ENCODE results near the gene SCMH1. TPM values are rescaled to one million over a fixed set of nuclear protein-coding genes. Genes with fewer than 3 reads are reported as not detected.

SCMH1 gene
- total RNA-seq, 1 experiment from 2014 or later = 42.7 TPM

- POLR2A ChIA-PET = no interaction called here
- no peak overlapping the region for H3K4me3 ChIP-seq (ENCODE audit: low read depth in 2 of 2, low read length in 2 of 2)
- no peak overlapping the region for H3K27ac ChIP-seq (ENCODE audit: low read length)
- H3K4me1 ChIP-seq (ENCODE audit: control insufficient read depth, insufficient read depth, low read length) = peaks cover 22% of the 10 kb centered on the region
- CTCF ChIA-PET = no interaction called here
- TF ChIP-seq, protein P1, sequence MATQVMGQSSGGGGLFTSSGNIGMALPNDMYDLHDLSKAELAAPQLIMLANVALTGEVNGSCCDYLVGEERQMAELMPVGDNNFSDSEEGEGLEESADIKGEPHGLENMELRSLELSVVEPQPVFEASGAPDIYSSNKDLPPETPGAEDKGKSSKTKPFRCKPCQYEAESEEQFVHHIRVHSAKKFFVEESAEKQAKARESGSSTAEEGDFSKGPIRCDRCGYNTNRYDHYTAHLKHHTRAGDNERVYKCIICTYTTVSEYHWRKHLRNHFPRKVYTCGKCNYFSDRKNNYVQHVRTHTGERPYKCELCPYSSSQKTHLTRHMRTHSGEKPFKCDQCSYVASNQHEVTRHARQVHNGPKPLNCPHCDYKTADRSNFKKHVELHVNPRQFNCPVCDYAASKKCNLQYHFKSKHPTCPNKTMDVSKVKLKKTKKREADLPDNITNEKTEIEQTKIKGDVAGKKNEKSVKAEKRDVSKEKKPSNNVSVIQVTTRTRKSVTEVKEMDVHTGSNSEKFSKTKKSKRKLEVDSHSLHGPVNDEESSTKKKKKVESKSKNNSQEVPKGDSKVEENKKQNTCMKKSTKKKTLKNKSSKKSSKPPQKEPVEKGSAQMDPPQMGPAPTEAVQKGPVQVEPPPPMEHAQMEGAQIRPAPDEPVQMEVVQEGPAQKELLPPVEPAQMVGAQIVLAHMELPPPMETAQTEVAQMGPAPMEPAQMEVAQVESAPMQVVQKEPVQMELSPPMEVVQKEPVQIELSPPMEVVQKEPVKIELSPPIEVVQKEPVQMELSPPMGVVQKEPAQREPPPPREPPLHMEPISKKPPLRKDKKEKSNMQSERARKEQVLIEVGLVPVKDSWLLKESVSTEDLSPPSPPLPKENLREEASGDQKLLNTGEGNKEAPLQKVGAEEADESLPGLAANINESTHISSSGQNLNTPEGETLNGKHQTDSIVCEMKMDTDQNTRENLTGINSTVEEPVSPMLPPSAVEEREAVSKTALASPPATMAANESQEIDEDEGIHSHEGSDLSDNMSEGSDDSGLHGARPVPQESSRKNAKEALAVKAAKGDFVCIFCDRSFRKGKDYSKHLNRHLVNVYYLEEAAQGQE (IDR thresholded peaks at IDR 0.05; ENCODE audit: insufficient read depth in 1 of 2, low read depth in 2 of 2, low read length in 1 of 2) = no peak
- TF ChIP-seq SIN3A (IDR thresholded peaks at IDR 0.05; ENCODE audit: borderline replicate concordance, insufficient read depth, low read depth, low read length) (no peak), TCF7L2 (IDR thresholded peaks at IDR 0.05; ENCODE audit: low read depth, low read length) (no peak), POLR2AphosphoS5 (IDR thresholded peaks at IDR 0.05; ENCODE audit: low read depth, low read length) (no peak), CTCF (IDR thresholded peaks at IDR 0.05) (no peak)
- intact Hi-C loops (cut with micrococcal nuclease; ENCODE audit: unreplicated experiment) = no loop called here
- ATAC-seq (no peak), DNase-seq (ENCODE audit: low read depth, low spot score) (no peak)
- in situ Hi-C loops (cut with HindIII; ENCODE audit: low pct_unique_long_range_greater_than_20kb, low sequenced_read_pairs) = no loop called here
- no peaks in the 10 kb centered on the region for H3K27me3 ChIP-seq (ENCODE audit: control insufficient read depth, insufficient read depth, low read length)
- H3K9me3 ChIP-seq (ENCODE audit: control insufficient read depth, insufficient read depth, low read depth, low read length) = no peaks in the 10 kb centered on the region
- peaks cover 84% of the 10 kb centered on the region for H3K36me3 ChIP-seq (ENCODE audit: control insufficient read depth, insufficient read depth, low read length)
- no TSS peak for BruUV-seq (replicated peaks)
Measured at GRCh38 chr1:40987439-40988276, 254.4 kb downstream of the SCMH1 start.

DNA sequence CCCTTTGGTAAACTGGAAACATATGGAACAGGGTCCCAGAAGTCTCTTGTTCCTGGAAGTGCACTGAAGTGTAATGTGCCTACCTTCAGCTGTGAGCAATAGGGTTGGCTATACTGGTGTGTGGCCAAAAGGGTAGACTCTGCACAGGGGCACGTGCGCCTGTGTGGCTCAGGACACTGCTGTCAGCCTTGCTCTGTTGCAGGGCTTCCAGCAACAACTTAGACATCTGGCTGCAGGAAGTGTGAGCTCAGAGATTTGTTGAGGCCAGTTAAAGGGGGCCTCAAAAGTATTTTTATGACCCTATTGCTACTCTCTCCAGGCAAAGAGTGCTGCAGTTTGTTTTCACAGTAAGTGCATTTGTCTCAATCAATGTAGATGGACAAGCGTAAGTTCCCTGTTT, 255.2 kb downstream of the SCMH1 start:
- H3K9me3 ChIP-seq (ENCODE audit: control insufficient read depth, insufficient read depth, low read depth, low read length) = no peaks in the 10 kb centered on the region
- peak overlapping the region; percentile 20; the same call in 1 of the 2 replicates for H3K27ac ChIP-seq (ENCODE audit: low read length)
- ChIA-PET POLR2A (no interaction called here), CTCF (no interaction called here)
- no TSS peak for BruUV-seq (replicated peaks)
- peaks cover 79% of the 10 kb centered on the region for H3K36me3 ChIP-seq (ENCODE audit: control insufficient read depth, insufficient read depth, low read length)
- H3K27me3 ChIP-seq (ENCODE audit: control insufficient read depth, insufficient read depth, low read length) = no peaks in the 10 kb centered on the region
- intact Hi-C loops (cut with micrococcal nuclease; ENCODE audit: unreplicated experiment) (no loop called here), in situ Hi-C loops (cut with HindIII; ENCODE audit: low pct_unique_long_range_greater_than_20kb, low sequenced_read_pairs) (no loop called here)
- no peak overlapping the region for H3K4me3 ChIP-seq (ENCODE audit: low read depth in 2 of 2, low read length in 2 of 2)
- ATAC-seq (no peak), DNase-seq (ENCODE audit: low read depth, low spot score) (no peak)
- TF ChIP-seq CTCF (IDR thresholded peaks at IDR 0.05) = no peak
- TF ChIP-seq TCF7L2 (IDR thresholded peaks at IDR 0.05; ENCODE audit: low read depth, low read length) = no peak
- TF ChIP-seq, protein P1 (IDR thresholded peaks at IDR 0.05; ENCODE audit: insufficient read depth in 1 of 2, low read depth in 2 of 2, low read length in 1 of 2) = no peak
- TF ChIP-seq SIN3A (IDR thresholded peaks at IDR 0.05; ENCODE audit: borderline replicate concordance, insufficient read depth, low read depth, low read length) = no peak
- no peak for TF ChIP-seq POLR2AphosphoS5 (IDR thresholded peaks at IDR 0.05; ENCODE audit: low read depth, low read length)
- peaks cover 29% of the 10 kb centered on the region for H3K4me1 ChIP-seq (ENCODE audit: control insufficient read depth, insufficient read depth, low read length)

Data from Panc1 (cell line).